Activated naive CD8-positive, alpha-beta T cell treated with anti-CD3 and anti-CD28 coated beads for 36 hours (primary cell): ENCODE measurements around the gene BCL2L1. TPM values are rescaled to one million over a fixed set of nuclear protein-coding genes. Genes with fewer than 3 reads are reported as not detected.
"Not testable (repeated sequence)": the region's sequence is repeated elsewhere in the genome, so short reads cannot be mapped to it uniquely, and the experiment has no call there.

Source experiments
- DNase-seq: peaks from one replicate; pipeline ENCODE4 v3.0.0; 2021
- H3K27ac Mint-ChIP-seq: one replicate; pipeline ENCODE4 v1.8.0; 2022; ENCODE audit warnings: mild to moderate bottlenecking, moderate library complexity, mixed read lengths
- H3K27me3 Mint-ChIP-seq: one replicate; pipeline ENCODE4 v1.8.0; 2022; ENCODE audit warnings: mild to moderate bottlenecking, mixed read lengths
- H3K36me3 Mint-ChIP-seq: one replicate; pipeline ENCODE4 v1.8.0; 2021; ENCODE audit warnings: mild to moderate bottlenecking, mixed read lengths
- H3K4me1 Mint-ChIP-seq: one replicate; pipeline ENCODE4 v1.8.0; 2021; ENCODE audit warnings: mixed read lengths
- H3K4me3 Mint-ChIP-seq: one replicate; pipeline ENCODE4 v1.8.0; 2022; ENCODE audit warnings: mild to moderate bottlenecking, moderate library complexity, mixed read lengths
- H3K9me3 Mint-ChIP-seq: one replicate; pipeline ENCODE4 v1.8.0; 2022; ENCODE audit warnings: mixed read lengths
- total RNA-seq, 2 experiments: library from RNA; stranded (reverse); gene quantifications; one replicate each; pipeline ENCODE4 v1.2.3, GENCODE V29; 2021

BCL2L1 gene
- 100 to 1,000 TPM; 196 to 206 TPM for total RNA-seq

- Mint-ChIP-seq H3K4me1 (peaks cover 14% of the 10 kb centered on the region), H3K27ac (peak within 1 kb of the TSS; percentile 97), H3K36me3 (peaks cover 47% of the 10 kb centered on the region), H3K9me3 (no peaks in the 10 kb centered on the region), H3K27me3 (no peaks in the 10 kb centered on the region), H3K4me3 (peak within 1 kb of the TSS; percentile 95)
- DNase-seq: peak; percentile 83
These were observed at the start of gene BCL2L1 for GRCh38 chr20:31722257-31723068. TSS of gene BCL2L1 (minus strand) at chr20:31722868. CDS start at chr20:31722218, 650 bp downstream.

GRCh38 chr20:31770243-31770642 is 47.6 kb upstream of the BCL2L1 start:
- H3K4me1 Mint-ChIP-seq: no peaks in the 10 kb centered on the region
- no peak overlapping the region for H3K27ac Mint-ChIP-seq
- H3K4me3 Mint-ChIP-seq: no peak overlapping the region
- no peaks in the 10 kb centered on the region for H3K9me3 Mint-ChIP-seq
- no peak for DNase-seq
- H3K27me3 Mint-ChIP-seq: no peaks in the 10 kb centered on the region
- H3K36me3 Mint-ChIP-seq: peaks cover 51% of the 10 kb centered on the region

- H3K9me3 Mint-ChIP-seq: no peaks in the 10 kb centered on the region
- H3K4me1 Mint-ChIP-seq: no peaks in the 10 kb centered on the region
- no peak overlapping the region for H3K27ac Mint-ChIP-seq
- DNase-seq: no peak
- no peak overlapping the region for H3K4me3 Mint-ChIP-seq
- no peaks in the 10 kb centered on the region for H3K27me3 Mint-ChIP-seq
- H3K36me3 Mint-ChIP-seq: peaks cover 52% of the 10 kb centered on the region
These were observed 47.0 kb upstream of the BCL2L1 start for GRCh38 chr20:31769681-31770080.

GRCh38 chr20:31767805-31768204 is 45.1 kb upstream of the BCL2L1 start:
- no peaks in the 10 kb centered on the region for H3K4me1 Mint-ChIP-seq
- DNase-seq: no peak
- H3K27me3 Mint-ChIP-seq: no peaks in the 10 kb centered on the region
- no peak overlapping the region for H3K27ac Mint-ChIP-seq
- no peak overlapping the region for H3K4me3 Mint-ChIP-seq
- no peaks in the 10 kb centered on the region for H3K9me3 Mint-ChIP-seq
- peaks cover 50% of the 10 kb centered on the region for H3K36me3 Mint-ChIP-seq

GRCh38 chr20:31764641-31765305 is 42.1 kb upstream of the BCL2L1 start:
- peaks cover 50% of the 10 kb centered on the region for H3K36me3 Mint-ChIP-seq
- no peaks in the 10 kb centered on the region for H3K9me3 Mint-ChIP-seq
- no peak overlapping the region for H3K27ac Mint-ChIP-seq
- H3K4me1 Mint-ChIP-seq: no peaks in the 10 kb centered on the region
- H3K4me3 Mint-ChIP-seq: no peak overlapping the region
- no peak for DNase-seq
- no peaks in the 10 kb centered on the region for H3K27me3 Mint-ChIP-seq

GRCh38 chr20:31760519-31761240 is 38.0 kb upstream of the BCL2L1 start:
- H3K9me3 Mint-ChIP-seq: no peaks in the 10 kb centered on the region
- no peak overlapping the region for H3K4me3 Mint-ChIP-seq
- no peak for DNase-seq
- no peaks in the 10 kb centered on the region for H3K27me3 Mint-ChIP-seq
- H3K27ac Mint-ChIP-seq: no peak overlapping the region
- H3K4me1 Mint-ChIP-seq: no peaks in the 10 kb centered on the region
- H3K36me3 Mint-ChIP-seq: peaks cover 46% of the 10 kb centered on the region

GRCh38 chr20:31759836-31760518 is 37.3 kb upstream of the BCL2L1 start:
- DNase-seq: no peak
- no peak overlapping the region for H3K27ac Mint-ChIP-seq
- no peak overlapping the region for H3K4me3 Mint-ChIP-seq
- H3K36me3 Mint-ChIP-seq: peaks cover 41% of the 10 kb centered on the region
- no peaks in the 10 kb centered on the region for H3K9me3 Mint-ChIP-seq
- no peaks in the 10 kb centered on the region for H3K4me1 Mint-ChIP-seq
- H3K27me3 Mint-ChIP-seq: no peaks in the 10 kb centered on the region

- H3K27me3 Mint-ChIP-seq: no peaks in the 10 kb centered on the region
- peaks cover 35% of the 10 kb centered on the region for H3K36me3 Mint-ChIP-seq
- H3K27ac Mint-ChIP-seq: no peak overlapping the region
- no peaks in the 10 kb centered on the region for H3K9me3 Mint-ChIP-seq
- no peak overlapping the region for H3K4me3 Mint-ChIP-seq
- H3K4me1 Mint-ChIP-seq: no peaks in the 10 kb centered on the region
- no peak for DNase-seq
These were observed 36.3 kb upstream of the BCL2L1 start for GRCh38 chr20:31758991-31759390.

GRCh38 chr20:31758521-31758920 is 35.9 kb upstream of the BCL2L1 start:
- Mint-ChIP-seq H3K27ac (no peak overlapping the region), H3K4me3 (no peak overlapping the region)

GRCh38 chr20:31757254-31757653 is 34.6 kb upstream of the BCL2L1 start:
- no peak overlapping the region for H3K4me3 Mint-ChIP-seq
- no peaks in the 10 kb centered on the region for H3K27me3 Mint-ChIP-seq
- peaks cover 42% of the 10 kb centered on the region for H3K36me3 Mint-ChIP-seq
- no peaks in the 10 kb centered on the region for H3K9me3 Mint-ChIP-seq
- no peak overlapping the region for H3K27ac Mint-ChIP-seq
- H3K4me1 Mint-ChIP-seq: no peaks in the 10 kb centered on the region
- no peak for DNase-seq

More at GRCh38 chr20:31758521-31758920, 35.9 kb upstream of the BCL2L1 start:
- Mint-ChIP-seq H3K36me3 (peaks cover 37% of the 10 kb centered on the region), H3K27me3 (no peaks in the 10 kb centered on the region), H3K9me3 (no peaks in the 10 kb centered on the region), H3K4me1 (no peaks in the 10 kb centered on the region)
- DNase-seq: no peak

- H3K36me3 Mint-ChIP-seq: peaks cover 25% of the 10 kb centered on the region
- H3K9me3 Mint-ChIP-seq: no peaks in the 10 kb centered on the region
- H3K27me3 Mint-ChIP-seq: no peaks in the 10 kb centered on the region
- H3K4me3 Mint-ChIP-seq: no peak overlapping the region
- H3K4me1 Mint-ChIP-seq: no peaks in the 10 kb centered on the region
- DNase-seq: no peak
- no peak overlapping the region for H3K27ac Mint-ChIP-seq
These were observed 28.5 kb upstream of the BCL2L1 start for GRCh38 chr20:31751126-31751525.

GRCh38 chr20:31749223-31749622 is 26.6 kb upstream of the BCL2L1 start:
- no peaks in the 10 kb centered on the region for H3K9me3 Mint-ChIP-seq
- H3K27ac Mint-ChIP-seq: no peak overlapping the region
- peaks cover 33% of the 10 kb centered on the region for H3K36me3 Mint-ChIP-seq
- peaks cover 2% of the 10 kb centered on the region for H3K4me1 Mint-ChIP-seq
- H3K27me3 Mint-ChIP-seq: no peaks in the 10 kb centered on the region
- no peak for DNase-seq
- H3K4me3 Mint-ChIP-seq: no peak overlapping the region

DNA sequence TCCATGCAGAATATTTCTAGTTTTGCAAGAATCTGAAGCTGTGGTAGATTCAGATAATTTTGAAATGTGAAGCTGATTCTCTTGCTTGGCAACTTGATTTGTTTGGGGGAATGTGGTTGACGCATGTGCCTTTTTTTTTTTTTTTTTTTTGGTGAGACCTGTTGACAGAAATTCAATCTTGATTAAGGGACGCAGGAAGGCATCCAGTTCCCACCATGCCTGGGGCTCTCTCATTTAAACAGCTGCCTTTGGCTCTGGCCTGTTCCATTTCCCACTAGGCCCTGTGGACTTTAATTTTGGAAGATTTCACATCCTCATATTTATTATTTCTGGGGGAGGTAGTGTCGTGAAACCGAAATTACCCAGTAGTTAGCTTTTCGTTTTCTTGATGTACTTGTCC is 25.0 kb upstream of the BCL2L1 start:
- H3K4me1 Mint-ChIP-seq: peaks cover 2% of the 10 kb centered on the region
- H3K36me3 Mint-ChIP-seq: peaks cover 25% of the 10 kb centered on the region
- H3K27ac Mint-ChIP-seq: no peak overlapping the region
- no peaks in the 10 kb centered on the region for H3K9me3 Mint-ChIP-seq
- no peak overlapping the region for H3K4me3 Mint-ChIP-seq
- DNase-seq: no peak
- no peaks in the 10 kb centered on the region for H3K27me3 Mint-ChIP-seq

DNA sequence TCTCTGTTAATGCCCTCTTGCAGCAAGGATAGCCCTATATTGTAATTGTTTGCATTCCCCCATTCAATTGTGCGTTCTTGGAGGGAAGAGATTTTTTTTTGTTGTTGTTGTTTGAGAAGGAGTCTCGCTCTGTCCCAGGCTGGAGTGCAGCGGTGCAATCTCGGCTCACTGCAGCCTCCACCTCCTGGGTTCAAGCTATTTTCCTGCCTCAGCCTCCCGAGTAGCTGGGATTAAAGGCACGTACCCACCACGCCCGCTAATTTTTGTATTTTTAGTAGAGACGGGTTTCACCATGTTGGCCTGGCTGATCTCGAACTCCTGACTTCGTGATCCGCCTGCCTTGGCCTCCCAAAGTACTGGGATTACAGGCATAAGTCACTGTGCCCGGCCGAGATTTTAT is 24.4 kb upstream of the BCL2L1 start:
- peaks cover 24% of the 10 kb centered on the region for H3K36me3 Mint-ChIP-seq
- H3K4me1 Mint-ChIP-seq, H3K27ac Mint-ChIP-seq, DNase-seq, H3K9me3 Mint-ChIP-seq, H3K4me3 Mint-ChIP-seq, H3K27me3 Mint-ChIP-seq: not testable (repeated sequence)
